Heart left ventricle (tissue), 13 donors: Measurements from ENCODE around the gene AGTRAP.

Experiments used
- POLR2A ChIP-seq, 2 donors: fragments of 450-650 bp; IDR thresholded peaks; one replicate each; pipeline ENCODE4 v1.6.1; 2017; ENCODE audit warnings: antibody characterized with exemption in 2 of 2, mild to moderate bottlenecking in 2 of 2, moderate library complexity in 2 of 2
- TF ChIP-seq, protein P1 (sequence below), 12 donors: fragments of 200-600 bp; sonication (generic) in 4 of 12; IDR thresholded peaks; one replicate each; pipeline versions ENCODE4 v1.5.0 to v1.8.0; 2018 to 2022; ENCODE audit warnings: antibody characterized with exemption in 12 of 12, mild to moderate bottlenecking in 5 of 12
- donor health status: ischemic (EF 13 %, LVEDD 7.1; RV severe dilation, severe dysfunction).
- donor health status: DM: no; HTN: yes; CAD: no.
- donor health status: DM: no; HTN: no; CAD: no.
- donor health status: ischemic (EF 25% LVEDD 6.9; RV normal size, moderate dysfunction).
- donor health status: ischemic (EF 25% LVEDD 5.7; RV mildly dilated, moderate dysfunction).
- donor health status: ischemic (EF 35%, LVEDD 5.7; RV mildly dilated, moderate dysfunction).
- donor health status: nonischemic (EF 11% LVEDD 7.7; RV severe dilation, severe dysfunction).
- donor health status: DM: yes; HTN: yes; CAD: no.
- donor health status: PGD.
- donor health status: ischemic (EF 29% LVEDD 5.4; RV normal size, mild dysfunction).
- donor health status: nonischemic (EF 23%, LVEDD 6.1; RV moderate dilation, normal function).

DNA sequence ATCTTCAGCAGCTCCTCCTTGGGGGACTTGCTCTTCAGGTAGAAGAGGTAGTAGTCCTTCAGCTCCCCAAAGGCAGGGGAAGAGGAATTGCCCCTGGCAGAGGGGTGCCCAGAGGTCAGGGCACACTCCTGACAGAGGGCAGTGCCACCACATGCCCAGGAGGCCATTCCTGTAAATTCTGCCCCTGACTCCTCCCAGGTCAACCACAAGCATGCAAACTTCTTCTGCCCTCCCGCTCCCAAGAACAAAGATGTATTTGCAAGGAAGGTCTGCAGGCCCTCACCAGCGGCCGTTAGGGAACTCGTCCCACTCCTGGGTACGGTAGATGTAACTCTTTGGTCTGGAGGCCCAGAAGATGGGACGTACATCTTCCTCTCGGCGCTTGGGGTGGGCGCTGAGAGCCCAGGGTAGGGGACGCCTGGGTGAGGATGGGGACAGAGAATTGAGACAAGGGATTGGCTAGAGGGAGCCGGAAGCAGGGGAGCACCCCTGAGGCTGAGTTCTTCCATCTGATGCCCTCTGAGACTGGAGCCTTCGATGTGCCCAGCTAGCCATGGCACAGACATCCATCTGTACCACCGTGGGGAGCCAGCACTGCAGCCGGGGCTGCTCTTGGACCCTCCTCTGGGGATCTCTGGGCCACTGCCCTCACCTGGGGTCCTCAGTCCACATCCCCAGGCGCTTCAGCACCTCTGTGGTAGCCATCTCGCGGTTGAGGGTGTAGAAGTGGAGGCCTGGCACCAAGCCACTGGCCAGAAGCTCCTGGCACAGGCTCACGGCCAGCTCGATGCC is 58.7 kb downstream of the AGTRAP start:
- TF ChIP-seq, protein P1, sequence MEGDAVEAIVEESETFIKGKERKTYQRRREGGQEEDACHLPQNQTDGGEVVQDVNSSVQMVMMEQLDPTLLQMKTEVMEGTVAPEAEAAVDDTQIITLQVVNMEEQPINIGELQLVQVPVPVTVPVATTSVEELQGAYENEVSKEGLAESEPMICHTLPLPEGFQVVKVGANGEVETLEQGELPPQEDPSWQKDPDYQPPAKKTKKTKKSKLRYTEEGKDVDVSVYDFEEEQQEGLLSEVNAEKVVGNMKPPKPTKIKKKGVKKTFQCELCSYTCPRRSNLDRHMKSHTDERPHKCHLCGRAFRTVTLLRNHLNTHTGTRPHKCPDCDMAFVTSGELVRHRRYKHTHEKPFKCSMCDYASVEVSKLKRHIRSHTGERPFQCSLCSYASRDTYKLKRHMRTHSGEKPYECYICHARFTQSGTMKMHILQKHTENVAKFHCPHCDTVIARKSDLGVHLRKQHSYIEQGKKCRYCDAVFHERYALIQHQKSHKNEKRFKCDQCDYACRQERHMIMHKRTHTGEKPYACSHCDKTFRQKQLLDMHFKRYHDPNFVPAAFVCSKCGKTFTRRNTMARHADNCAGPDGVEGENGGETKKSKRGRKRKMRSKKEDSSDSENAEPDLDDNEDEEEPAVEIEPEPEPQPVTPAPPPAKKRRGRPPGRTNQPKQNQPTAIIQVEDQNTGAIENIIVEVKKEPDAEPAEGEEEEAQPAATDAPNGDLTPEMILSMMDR (IDR thresholded peaks at IDR 0.05), result no peak
- TF ChIP-seq POLR2A (IDR thresholded peaks at IDR 0.05), result no peak
